ENCODE data around the gene PIGW. TPM values are rescaled to one million over a fixed set of nuclear protein-coding genes. Genes with fewer than 3 reads are reported as not detected.

PIGW gene
- total RNA-seq, 1 experiment from 2014 or later: 6.7 TPM

DNA sequence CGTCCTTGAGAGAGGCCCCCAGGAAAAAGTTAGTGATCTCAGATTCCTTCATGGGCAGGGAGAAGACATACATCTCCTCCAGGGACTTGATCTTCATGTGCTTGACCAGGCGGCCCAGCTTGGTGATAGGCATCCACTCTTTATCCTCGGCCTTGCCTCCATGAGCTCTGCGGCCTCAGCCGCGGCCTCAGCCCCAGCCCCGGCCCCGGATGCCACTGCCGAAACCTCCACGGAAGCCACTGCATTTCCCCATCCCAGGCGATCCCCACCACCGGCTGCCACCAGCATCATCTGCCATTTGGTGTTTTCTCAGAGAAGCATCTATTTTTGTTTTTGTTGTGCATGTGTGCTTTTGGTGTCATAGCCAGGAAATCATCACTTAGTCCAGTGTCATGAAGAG lies 40.2 kb downstream of the PIGW start:
- Histone ChIP-seq H2AFZ (ENCODE audit: low read length) (no peak overlapping the region), H3K4me2 (ENCODE audit: low read depth, low read length, poor library complexity, severe bottlenecking) (no peak overlapping the region), H3K4me1 (ENCODE audit: low read length) (no peaks in the 10 kb centered on the region), H3K27me3 (ENCODE audit: low read length) (no peaks in the 10 kb centered on the region), H3K27ac (ENCODE audit: low read length) (no peak overlapping the region), H3K79me2 (ENCODE audit: low read length) (peaks cover 83% of the 10 kb centered on the region), H3K9me3 (ENCODE audit: low read length) (no peaks in the 10 kb centered on the region), H3K4me3 (ENCODE audit: low read length) (no peak overlapping the region), H3K36me3 (ENCODE audit: insufficient read depth, low read length) (peaks cover 28% of the 10 kb centered on the region), H3K9me2 (replicated peaks; ENCODE audit: insufficient read depth, low read length) (no peaks in the 10 kb centered on the region), H3K9ac (ENCODE audit: low read length) (no peak overlapping the region), H4K20me1 (ENCODE audit: insufficient read depth, low read depth, low read length) (peaks cover 11% of the 10 kb centered on the region; the same call in 1 of the 2 replicates)
- DNase-seq: no peak

DNA sequence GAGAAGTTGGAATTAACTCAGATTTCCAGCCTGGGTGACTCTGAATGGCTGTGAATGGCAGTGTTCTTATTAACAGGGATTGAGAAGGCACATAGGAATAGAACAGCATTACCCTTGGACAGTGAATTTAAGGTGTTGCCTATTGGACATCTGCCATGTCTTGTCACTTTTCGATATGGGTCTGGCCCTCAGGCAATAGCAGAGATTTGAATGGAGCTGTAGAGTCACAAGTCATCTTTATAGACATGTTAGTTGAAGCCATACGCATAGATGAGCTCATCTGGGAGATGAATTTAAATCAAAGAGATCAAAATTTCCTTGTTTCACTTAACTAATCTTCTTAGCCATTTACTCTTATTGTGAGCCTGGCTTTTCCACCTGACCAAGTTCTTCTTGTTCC lies 42.0 kb downstream of the PIGW start:
- H3K27me3 ChIP-seq (ENCODE audit: low read length): no peaks in the 10 kb centered on the region
- H3K4me3 ChIP-seq (ENCODE audit: low read length): no peak overlapping the region
- peaks cover 77% of the 10 kb centered on the region for H3K79me2 ChIP-seq (ENCODE audit: low read length)
- no peaks in the 10 kb centered on the region for H3K9me3 ChIP-seq (ENCODE audit: low read length)
- no peak overlapping the region for H3K27ac ChIP-seq (ENCODE audit: low read length)
- no peak overlapping the region for H2AFZ ChIP-seq (ENCODE audit: low read length)
- DNase-seq: no peak
- peaks cover 11% of the 10 kb centered on the region; the same call in 1 of the 2 replicates for H4K20me1 ChIP-seq (ENCODE audit: insufficient read depth, low read depth, low read length)
- peaks cover 31% of the 10 kb centered on the region for H3K36me3 ChIP-seq (ENCODE audit: insufficient read depth, low read length)
- no peaks in the 10 kb centered on the region for H3K9me2 ChIP-seq (replicated peaks; ENCODE audit: insufficient read depth, low read length)
- no peak overlapping the region for H3K4me2 ChIP-seq (ENCODE audit: low read depth, low read length, poor library complexity, severe bottlenecking)
- H3K9ac ChIP-seq (ENCODE audit: low read length): no peak overlapping the region
- peaks cover 4% of the 10 kb centered on the region for H3K4me1 ChIP-seq (ENCODE audit: low read length)

DNA sequence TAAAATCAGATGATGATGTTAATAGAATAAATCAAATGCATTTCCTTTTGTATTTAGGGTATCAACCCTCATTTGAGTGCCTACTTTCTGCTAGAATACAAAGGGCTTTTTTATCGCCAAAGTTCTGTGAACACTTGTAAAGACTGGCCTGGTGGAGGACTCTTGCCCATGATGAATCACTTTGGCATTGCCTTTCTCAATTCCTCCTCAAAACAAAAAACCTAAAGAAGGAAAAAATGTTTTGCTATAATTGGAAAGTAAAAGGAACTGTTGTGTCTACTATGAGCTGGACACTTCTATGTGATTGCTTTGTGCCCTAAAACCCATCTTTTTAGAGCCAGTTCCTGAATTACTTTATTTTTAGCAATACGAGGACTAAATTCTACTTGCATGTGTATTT lies 43.9 kb downstream of the PIGW start:
- H3K9me3 ChIP-seq (ENCODE audit: low read length): no peaks in the 10 kb centered on the region
- no peak overlapping the region for H3K9ac ChIP-seq (ENCODE audit: low read length)
- H3K4me3 ChIP-seq (ENCODE audit: low read length): no peak overlapping the region
- H3K79me2 ChIP-seq (ENCODE audit: low read length): peaks cover 71% of the 10 kb centered on the region
- peaks cover 4% of the 10 kb centered on the region for H3K4me1 ChIP-seq (ENCODE audit: low read length)
- DNase-seq: no peak
- H3K9me2 ChIP-seq (replicated peaks; ENCODE audit: insufficient read depth, low read length): no peaks in the 10 kb centered on the region
- H4K20me1 ChIP-seq (ENCODE audit: insufficient read depth, low read depth, low read length): peaks cover 6% of the 10 kb centered on the region; the same call in 1 of the 2 replicates
- no peak overlapping the region for H3K4me2 ChIP-seq (ENCODE audit: low read depth, low read length, poor library complexity, severe bottlenecking)
- H2AFZ ChIP-seq (ENCODE audit: low read length): no peak overlapping the region
- no peak overlapping the region for H3K27ac ChIP-seq (ENCODE audit: low read length)
- no peaks in the 10 kb centered on the region for H3K27me3 ChIP-seq (ENCODE audit: low read length)
- H3K36me3 ChIP-seq (ENCODE audit: insufficient read depth, low read length): peaks cover 35% of the 10 kb centered on the region

DNA sequence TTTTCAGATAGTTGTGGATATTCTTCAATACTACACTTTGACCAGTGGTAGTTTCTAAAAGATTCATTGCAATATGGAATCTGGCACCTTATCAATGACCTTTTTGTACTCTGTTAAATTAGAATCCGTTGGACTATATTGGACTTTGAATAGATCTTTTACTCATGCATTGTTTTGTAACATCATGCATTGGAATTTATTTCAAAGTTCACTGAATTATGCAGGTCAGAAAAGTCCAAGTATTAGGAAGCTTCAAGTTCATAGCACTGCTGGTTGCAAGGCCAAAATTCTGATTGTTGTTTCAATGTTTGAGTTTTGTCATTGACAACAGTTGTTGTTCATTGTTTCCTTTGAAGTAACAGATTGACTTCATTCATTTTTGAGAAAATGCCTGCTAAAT lies 49.0 kb downstream of the PIGW start:
- H3K4me2 ChIP-seq (ENCODE audit: low read depth, low read length, poor library complexity, severe bottlenecking): no peak overlapping the region

DNA sequence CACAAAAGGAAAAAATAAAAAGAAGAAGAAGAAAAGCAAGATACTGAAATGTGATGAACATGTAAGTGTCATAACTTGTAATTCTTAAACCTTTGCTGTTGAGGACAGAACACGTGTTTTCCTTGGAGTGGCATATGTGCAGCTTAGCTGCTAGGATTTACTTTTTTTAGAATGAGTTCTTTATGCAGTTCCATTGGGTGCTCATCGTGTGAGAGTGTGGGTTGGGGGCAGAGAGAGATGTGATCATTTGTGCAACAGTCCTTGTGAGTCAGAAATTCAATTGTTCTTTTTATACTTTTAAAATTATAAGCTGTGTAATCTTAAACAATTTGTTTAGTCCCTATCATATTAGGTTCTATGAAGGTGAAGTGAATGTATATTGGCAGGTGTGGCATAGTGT lies 51.4 kb downstream of the PIGW start:
- peaks cover 26% of the 10 kb centered on the region for H3K4me1 ChIP-seq (ENCODE audit: low read length)
- no peak overlapping the region for H3K27ac ChIP-seq (ENCODE audit: low read length)
- H3K4me3 ChIP-seq (ENCODE audit: low read length): no peak overlapping the region
- H3K9me2 ChIP-seq (replicated peaks; ENCODE audit: insufficient read depth, low read length): no peaks in the 10 kb centered on the region
- no peaks in the 10 kb centered on the region for H3K9me3 ChIP-seq (ENCODE audit: low read length)
- no peaks in the 10 kb centered on the region for H3K27me3 ChIP-seq (ENCODE audit: low read length)
- H3K79me2 ChIP-seq (ENCODE audit: low read length): peaks cover 27% of the 10 kb centered on the region
- no peak overlapping the region for H3K4me2 ChIP-seq (ENCODE audit: low read depth, low read length, poor library complexity, severe bottlenecking)
- peaks cover 52% of the 10 kb centered on the region for H3K36me3 ChIP-seq (ENCODE audit: insufficient read depth, low read length)
- H4K20me1 ChIP-seq (ENCODE audit: insufficient read depth, low read depth, low read length): no peaks in the 10 kb centered on the region
- DNase-seq: no peak
- H2AFZ ChIP-seq (ENCODE audit: low read length): no peak overlapping the region
- no peak overlapping the region for H3K9ac ChIP-seq (ENCODE audit: low read length)

More for the DNA sequence above, 49.0 kb downstream of the PIGW start:
- Histone ChIP-seq H3K9ac (ENCODE audit: low read length) (no peak overlapping the region), H3K36me3 (ENCODE audit: insufficient read depth, low read length) (peaks cover 51% of the 10 kb centered on the region), H2AFZ (ENCODE audit: low read length) (no peak overlapping the region), H3K9me3 (ENCODE audit: low read length) (no peaks in the 10 kb centered on the region), H3K9me2 (replicated peaks; ENCODE audit: insufficient read depth, low read length) (no peaks in the 10 kb centered on the region), H3K27me3 (ENCODE audit: low read length) (no peaks in the 10 kb centered on the region), H3K4me1 (ENCODE audit: low read length) (peaks cover 4% of the 10 kb centered on the region), H3K27ac (ENCODE audit: low read length) (no peak overlapping the region), H4K20me1 (ENCODE audit: insufficient read depth, low read depth, low read length) (no peaks in the 10 kb centered on the region), H3K4me3 (ENCODE audit: low read length) (no peak overlapping the region), H3K79me2 (ENCODE audit: low read length) (peaks cover 38% of the 10 kb centered on the region)
- DNase-seq: no peak

Small RNA genes within 50 kb of the gene (small RNA-seq; reads per million reads assigned to genes)
- gene RNA5SP439: not detected

Other genes starting within 250 kb of the PIGW start
- not detected in 2 replicates for gene TBC1D3G, start 211.1 kb upstream of the PIGW start, total RNA-seq (2014; rRNA removed; shearing (Covaris generic); ENCODE audit: low replicate concordance)
- gene TBC1D3H, start 146.6 kb upstream of the PIGW start, total RNA-seq (2014; rRNA removed; shearing (Covaris generic); ENCODE audit: low replicate concordance): not detected in 2 replicates
- gene ZNHIT3, start 48.3 kb upstream of the PIGW start, total RNA-seq (2014; rRNA removed; shearing (Covaris generic); ENCODE audit: low replicate concordance): 34.0 and 72.1 TPM in 2 replicates
- 50.6 and 58.9 TPM in 2 replicates for gene MYO19, start 119 bp upstream of the PIGW start, total RNA-seq (2014; rRNA removed; shearing (Covaris generic); ENCODE audit: low replicate concordance)
- 41.7 and 49.5 TPM in 2 replicates for gene GGNBP2, start 9.9 kb downstream of the PIGW start, total RNA-seq (2014; rRNA removed; shearing (Covaris generic); ENCODE audit: low replicate concordance)
- gene DHRS11, start 56.9 kb downstream of the PIGW start, total RNA-seq (2014; rRNA removed; shearing (Covaris generic); ENCODE audit: low replicate concordance): 13.6 and 33.8 TPM in 2 replicates
- 11.7 and 18.0 TPM in 2 replicates for gene MRM1, start 66.6 kb downstream of the PIGW start, total RNA-seq (2014; rRNA removed; shearing (Covaris generic); ENCODE audit: low replicate concordance)

All from Karpas-422 (cell line).